Central memory CD8-positive, alpha-beta T cell (primary cell): ENCODE data around the gene METTL26.

Experiments
- ATAC-seq: fragments of 150-1000 bp; cut with Tn5 transposase; replicated peaks from 2 replicates; pipeline ENCODE4 v1.10.0; 2022; ENCODE audit warnings: mild to moderate bottlenecking, moderate FRiP score, moderate number of reproducible peaks; ENCODE audit not compliant: poor library complexity, severe bottlenecking; ENCODE audit errors: extremely low read depth
- DNase-seq, 2 donors: peaks; one replicate each; pipeline ENCODE4 v3.0.0; 2021; ENCODE audit warnings: low spot score in 2 of 2
- H3K27ac Mint-ChIP-seq: one replicate; pipeline ENCODE4 v1.8.0; 2022; ENCODE audit warnings: low read depth, mild to moderate bottlenecking, moderate library complexity, mixed read lengths
- H3K27me3 Mint-ChIP-seq: one replicate; pipeline ENCODE4 v1.8.0; 2022; ENCODE audit warnings: mixed read lengths
- H3K36me3 Mint-ChIP-seq: one replicate; pipeline ENCODE4 v1.8.0; 2022; ENCODE audit warnings: mild to moderate bottlenecking, moderate library complexity, mixed read lengths; ENCODE audit not compliant: insufficient read depth
- H3K4me1 Mint-ChIP-seq: one replicate; pipeline ENCODE4 v1.8.0; 2022; ENCODE audit warnings: mixed read lengths
- H3K4me3 Mint-ChIP-seq: one replicate; pipeline ENCODE4 v1.8.0; 2022; ENCODE audit warnings: mild to moderate bottlenecking, moderate library complexity, mixed read lengths
- H3K9me3 Mint-ChIP-seq: one replicate; pipeline ENCODE4 v1.8.0; 2022; ENCODE audit warnings: mixed read lengths

Gene METTL26

GRCh38 chr16:636206-637080 lies at the start of gene METTL26:
Gene METTL26 (minus strand): TSS chr16:636305. CDS start chr16:636290, 15 bp downstream.
- Mint-ChIP-seq H3K27ac (peak within 1 kb of the TSS; percentile 100), H3K4me3 (peak within 1 kb of the TSS; percentile 98), H3K9me3 (no peaks in the 10 kb centered on the region), H3K4me1 (peaks cover 8% of the 10 kb centered on the region), H3K27me3 (no peaks in the 10 kb centered on the region), H3K36me3 (peaks cover 19% of the 10 kb centered on the region)
- ATAC-seq: peak; percentile 90
- peak; percentile 89 to 95 for DNase-seq

DNA sequence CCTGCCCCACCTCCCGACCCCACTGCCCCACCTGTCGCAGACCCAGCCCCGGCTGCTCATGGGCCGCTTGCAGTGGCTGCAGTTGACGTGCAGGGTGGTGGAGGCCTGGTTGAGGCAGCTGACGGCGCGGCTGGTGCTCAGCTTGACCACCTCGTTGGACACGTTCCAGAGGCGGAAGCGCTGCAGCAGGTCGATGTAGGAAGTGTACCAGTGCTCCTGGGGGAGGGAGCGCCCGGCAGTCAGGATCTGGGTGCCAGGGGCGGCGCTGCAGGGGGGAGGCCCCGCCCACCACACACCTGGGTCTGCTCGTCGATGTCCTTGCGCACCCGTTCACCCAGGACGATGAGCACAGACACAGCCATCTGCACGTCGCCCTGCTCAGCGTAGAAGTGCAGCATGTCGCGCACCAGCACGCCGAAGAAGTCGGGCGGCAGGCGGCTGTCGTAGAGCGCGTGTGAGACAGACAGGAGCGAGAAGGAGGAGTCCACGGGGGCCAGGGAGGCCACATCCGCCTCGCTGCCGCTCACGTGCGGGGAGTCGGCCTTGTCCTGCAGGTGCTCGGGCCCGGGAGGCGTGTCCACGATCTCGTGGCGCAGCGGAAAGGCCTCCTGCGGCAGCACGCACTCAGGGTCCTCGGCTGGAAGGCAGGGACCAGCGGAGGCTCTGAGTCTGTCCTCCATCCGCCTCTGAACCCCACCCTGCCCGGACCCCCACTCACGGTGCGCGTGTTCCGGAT lies 49.0 kb upstream of the METTL26 start:
- Mint-ChIP-seq H3K27me3 (no peaks in the 10 kb centered on the region), H3K27ac (peak overlapping the region; percentile 67), H3K36me3 (peaks cover 24% of the 10 kb centered on the region), H3K4me3 (peak overlapping the region; percentile 43), H3K4me1 (peaks cover 23% of the 10 kb centered on the region), H3K9me3 (no peaks in the 10 kb centered on the region)
- DNase-seq: no peak
- no peak for ATAC-seq

DNA sequence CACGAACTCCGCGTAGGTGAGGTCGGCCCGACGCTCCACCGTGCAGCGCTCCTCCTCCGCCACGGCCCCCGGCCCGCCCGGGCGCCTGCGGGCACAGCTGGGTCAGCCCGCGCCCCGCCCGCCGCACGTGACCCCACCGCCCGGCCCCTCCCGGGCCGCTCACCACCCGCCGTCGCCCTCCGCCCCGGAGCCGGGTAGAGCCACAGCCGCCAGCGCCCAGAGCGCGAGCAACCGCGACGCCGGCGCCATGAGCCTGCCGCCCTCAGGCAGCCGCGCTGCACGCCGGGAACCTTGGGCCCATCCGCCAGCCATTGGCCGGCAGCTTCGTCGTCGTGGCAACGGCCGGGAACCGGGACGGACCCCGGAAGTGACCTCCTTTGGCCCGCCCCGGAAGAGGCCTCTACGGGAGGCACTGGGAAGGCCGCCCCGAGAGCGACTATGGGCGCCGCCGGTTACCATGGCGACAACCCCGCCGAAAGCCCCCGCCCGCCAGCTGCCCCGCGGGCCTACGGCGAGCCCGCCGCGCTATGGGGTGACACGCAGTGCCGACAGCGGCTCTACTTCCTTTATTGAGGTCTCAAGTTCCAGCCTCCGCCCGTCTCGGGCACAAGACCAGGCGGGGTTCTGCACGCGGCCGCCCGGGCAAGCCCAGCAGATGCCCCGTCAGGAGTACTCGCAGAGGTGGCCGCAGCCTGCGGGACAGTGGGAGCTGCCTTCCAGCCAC lies 48.1 kb upstream of the METTL26 start, which contains the start of gene JMJD8:
Gene JMJD8, minus strand, starts transcription at position 264 of the 724 bp plus-strand sequence. Its CDS starts 15 bp downstream, at position 249.
- DNase-seq: peak; percentile 89 to 90
- ATAC-seq: peak; percentile 70
- Mint-ChIP-seq H3K27me3 (no peaks in the 10 kb centered on the region), H3K4me3 (peak within 1 kb of the TSS; percentile 73), H3K4me1 (peaks cover 27% of the 10 kb centered on the region), H3K9me3 (no peaks in the 10 kb centered on the region), H3K36me3 (peaks cover 22% of the 10 kb centered on the region), H3K27ac (peak within 1 kb of the TSS; percentile 67)

- H3K27ac Mint-ChIP-seq: no peak overlapping the region
- no peak for DNase-seq
- H3K27me3 Mint-ChIP-seq: no peaks in the 10 kb centered on the region
- peaks cover 32% of the 10 kb centered on the region for H3K4me1 Mint-ChIP-seq
- no peak for ATAC-seq
- H3K36me3 Mint-ChIP-seq: peaks cover 25% of the 10 kb centered on the region
- H3K4me3 Mint-ChIP-seq: peak overlapping the region; percentile 73
- no peaks in the 10 kb centered on the region for H3K9me3 Mint-ChIP-seq
Measured at GRCh38 chr16:683396-684070, 47.4 kb upstream of the METTL26 start.

DNA sequence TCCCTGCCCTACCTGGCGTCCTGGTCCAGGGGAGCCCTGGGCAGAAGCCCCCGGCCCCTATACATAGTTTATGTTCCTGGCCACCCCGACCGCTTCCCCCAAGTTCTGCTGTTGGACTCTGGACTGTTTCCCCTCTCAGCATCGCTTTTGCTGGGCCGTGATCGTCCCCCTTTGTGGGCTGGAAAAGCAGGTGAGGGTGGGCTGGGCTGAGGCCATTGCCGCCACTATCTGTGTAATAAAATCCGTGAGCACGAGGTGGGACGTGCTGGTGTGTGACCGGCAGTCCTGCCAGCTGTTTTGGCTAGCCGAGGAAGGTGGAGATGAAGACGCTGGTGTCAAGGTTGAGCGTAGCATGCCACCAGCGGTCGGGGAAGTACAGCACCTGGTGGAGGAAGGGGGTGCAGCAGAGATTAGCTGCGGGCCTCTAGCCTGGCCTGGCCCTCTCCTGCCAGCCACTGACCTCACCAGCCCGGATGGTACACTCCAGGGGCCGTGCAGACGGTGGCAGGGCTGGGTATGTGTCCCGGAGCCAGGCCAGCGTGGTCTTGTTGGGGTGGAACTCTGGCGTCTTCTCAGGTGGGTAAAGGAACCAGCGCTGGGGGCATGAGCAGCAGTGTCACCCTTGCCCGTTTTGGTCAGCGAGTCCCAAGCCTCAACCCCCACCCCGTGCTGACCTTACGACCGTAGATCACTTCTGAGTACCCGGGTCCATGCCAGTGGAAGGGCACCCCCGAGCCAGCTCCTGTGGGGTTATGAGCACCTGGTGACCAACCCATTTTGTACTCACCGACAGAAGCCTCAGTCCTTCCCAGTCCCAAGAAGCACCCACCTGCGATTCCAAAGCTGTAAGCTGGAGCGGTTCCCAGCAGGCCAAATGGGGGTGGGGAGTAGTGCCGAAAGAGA lies 46.6 kb upstream of the METTL26 start:
- ATAC-seq (no peak), DNase-seq (no peak)
- peaks cover 28% of the 10 kb centered on the region for H3K36me3 Mint-ChIP-seq
- H3K27me3 Mint-ChIP-seq: no peaks in the 10 kb centered on the region
- no peak overlapping the region for H3K27ac Mint-ChIP-seq
- peak overlapping the region; percentile 73 for H3K4me3 Mint-ChIP-seq
- H3K4me1 Mint-ChIP-seq: peaks cover 32% of the 10 kb centered on the region
- no peaks in the 10 kb centered on the region for H3K9me3 Mint-ChIP-seq

- peak overlapping the region; percentile 73 for H3K4me3 Mint-ChIP-seq
- ATAC-seq (no peak), DNase-seq (no peak)
- no peaks in the 10 kb centered on the region for H3K27me3 Mint-ChIP-seq
- peaks cover 28% of the 10 kb centered on the region for H3K36me3 Mint-ChIP-seq
- H3K4me1 Mint-ChIP-seq: peaks cover 32% of the 10 kb centered on the region
- H3K27ac Mint-ChIP-seq: no peak overlapping the region
- no peaks in the 10 kb centered on the region for H3K9me3 Mint-ChIP-seq
Measured at GRCh38 chr16:681746-682427, 45.8 kb upstream of the METTL26 start.

GRCh38 chr16:680967-681745 lies 45.1 kb upstream of the METTL26 start:
- no peak for ATAC-seq
- H3K27me3 Mint-ChIP-seq: no peaks in the 10 kb centered on the region
- peak overlapping the region; percentile 73 for H3K4me3 Mint-ChIP-seq
- peaks cover 32% of the 10 kb centered on the region for H3K4me1 Mint-ChIP-seq
- H3K27ac Mint-ChIP-seq: no peak overlapping the region
- H3K36me3 Mint-ChIP-seq: peaks cover 27% of the 10 kb centered on the region
- H3K9me3 Mint-ChIP-seq: no peaks in the 10 kb centered on the region
- no peak for DNase-seq

GRCh38 chr16:680625-680945 lies 44.5 kb upstream of the METTL26 start:
- H3K36me3 Mint-ChIP-seq: peaks cover 26% of the 10 kb centered on the region

GRCh38 chr16:679814-680624 lies 43.9 kb upstream of the METTL26 start, which contains the start of gene STUB1:
Gene STUB1 (plus strand): TSS chr16:680410. CDS start chr16:680526, 116 bp downstream.
- peak within 1 kb of the TSS; percentile 73 for H3K4me3 Mint-ChIP-seq
- peaks cover 27% of the 10 kb centered on the region for H3K36me3 Mint-ChIP-seq
- H3K27me3 Mint-ChIP-seq: no peaks in the 10 kb centered on the region
- DNase-seq: peak; percentile 69 to 70
- peak; percentile 38 for ATAC-seq
- peaks cover 32% of the 10 kb centered on the region for H3K4me1 Mint-ChIP-seq
- H3K27ac Mint-ChIP-seq: no peak within 1 kb of the TSS
- H3K9me3 Mint-ChIP-seq: no peaks in the 10 kb centered on the region

More at GRCh38 chr16:680625-680945, 44.5 kb upstream of the METTL26 start:
- no peak for DNase-seq
- peaks cover 32% of the 10 kb centered on the region for H3K4me1 Mint-ChIP-seq
- no peak overlapping the region for H3K27ac Mint-ChIP-seq
- peak overlapping the region; percentile 73 for H3K4me3 Mint-ChIP-seq
- H3K27me3 Mint-ChIP-seq: no peaks in the 10 kb centered on the region
- H3K9me3 Mint-ChIP-seq: no peaks in the 10 kb centered on the region
- no peak for ATAC-seq
